Measurements from ENCODE around the gene TSC22D3.

DNA sequence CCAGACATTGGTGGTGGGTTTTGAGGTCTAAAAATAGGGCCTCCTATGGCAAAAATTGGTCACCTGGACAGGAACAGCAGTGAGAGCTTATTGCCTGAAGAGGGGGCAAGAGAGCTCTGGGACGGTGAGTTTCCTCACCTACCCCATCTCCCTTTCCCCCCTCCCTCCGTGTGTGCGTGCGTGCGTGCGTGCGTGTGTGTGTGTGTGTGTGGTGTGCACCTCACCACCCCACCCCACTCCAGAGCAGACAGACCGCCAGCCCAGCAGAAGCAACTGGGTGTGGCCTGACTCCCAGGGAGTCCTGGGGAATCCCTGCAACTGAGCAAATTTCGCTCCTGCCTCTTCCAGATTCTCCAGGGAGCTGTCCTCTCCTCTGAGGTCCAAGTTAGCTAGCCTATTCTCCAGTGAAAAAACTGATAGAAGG lies 102.6 kb downstream of the TSC22D3 start:
- TF ChIP-seq, protein P1, sequence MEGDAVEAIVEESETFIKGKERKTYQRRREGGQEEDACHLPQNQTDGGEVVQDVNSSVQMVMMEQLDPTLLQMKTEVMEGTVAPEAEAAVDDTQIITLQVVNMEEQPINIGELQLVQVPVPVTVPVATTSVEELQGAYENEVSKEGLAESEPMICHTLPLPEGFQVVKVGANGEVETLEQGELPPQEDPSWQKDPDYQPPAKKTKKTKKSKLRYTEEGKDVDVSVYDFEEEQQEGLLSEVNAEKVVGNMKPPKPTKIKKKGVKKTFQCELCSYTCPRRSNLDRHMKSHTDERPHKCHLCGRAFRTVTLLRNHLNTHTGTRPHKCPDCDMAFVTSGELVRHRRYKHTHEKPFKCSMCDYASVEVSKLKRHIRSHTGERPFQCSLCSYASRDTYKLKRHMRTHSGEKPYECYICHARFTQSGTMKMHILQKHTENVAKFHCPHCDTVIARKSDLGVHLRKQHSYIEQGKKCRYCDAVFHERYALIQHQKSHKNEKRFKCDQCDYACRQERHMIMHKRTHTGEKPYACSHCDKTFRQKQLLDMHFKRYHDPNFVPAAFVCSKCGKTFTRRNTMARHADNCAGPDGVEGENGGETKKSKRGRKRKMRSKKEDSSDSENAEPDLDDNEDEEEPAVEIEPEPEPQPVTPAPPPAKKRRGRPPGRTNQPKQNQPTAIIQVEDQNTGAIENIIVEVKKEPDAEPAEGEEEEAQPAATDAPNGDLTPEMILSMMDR (IDR thresholded peaks at IDR 0.05; ENCODE audit: low read depth, low read length), result peak; percentile 58
- TF ChIP-seq POLR2A (IDR thresholded peaks at IDR 0.05; ENCODE audit: extremely low read depth, insufficient read length) (no peak), MYC (IDR thresholded peaks at IDR 0.05; ENCODE audit: low read depth, low read length) (no peak; the same call in 1 of the 2 replicates)
